Activated naive CD8-positive, alpha-beta T cell treated with anti-CD3 and anti-CD28 coated beads, Interleukin-2, amount 50 U/mL, for 16 hours (primary cell): ENCODE data around the gene CFAP46.
"Not testable (repeated sequence)": the region's sequence is repeated elsewhere in the genome, so short reads cannot be mapped to it uniquely, and the experiment has no call there.

ENCODE experiments used
- DNase-seq: peaks from one replicate; pipeline ENCODE4 v3.0.0-alpha.2; 2020; ENCODE audit warnings: low read depth, low spot score

CFAP46 gene

GRCh38 chr10:132845041-132845551, 97.3 kb downstream of the CFAP46 start:
- no peak for DNase-seq

DNA sequence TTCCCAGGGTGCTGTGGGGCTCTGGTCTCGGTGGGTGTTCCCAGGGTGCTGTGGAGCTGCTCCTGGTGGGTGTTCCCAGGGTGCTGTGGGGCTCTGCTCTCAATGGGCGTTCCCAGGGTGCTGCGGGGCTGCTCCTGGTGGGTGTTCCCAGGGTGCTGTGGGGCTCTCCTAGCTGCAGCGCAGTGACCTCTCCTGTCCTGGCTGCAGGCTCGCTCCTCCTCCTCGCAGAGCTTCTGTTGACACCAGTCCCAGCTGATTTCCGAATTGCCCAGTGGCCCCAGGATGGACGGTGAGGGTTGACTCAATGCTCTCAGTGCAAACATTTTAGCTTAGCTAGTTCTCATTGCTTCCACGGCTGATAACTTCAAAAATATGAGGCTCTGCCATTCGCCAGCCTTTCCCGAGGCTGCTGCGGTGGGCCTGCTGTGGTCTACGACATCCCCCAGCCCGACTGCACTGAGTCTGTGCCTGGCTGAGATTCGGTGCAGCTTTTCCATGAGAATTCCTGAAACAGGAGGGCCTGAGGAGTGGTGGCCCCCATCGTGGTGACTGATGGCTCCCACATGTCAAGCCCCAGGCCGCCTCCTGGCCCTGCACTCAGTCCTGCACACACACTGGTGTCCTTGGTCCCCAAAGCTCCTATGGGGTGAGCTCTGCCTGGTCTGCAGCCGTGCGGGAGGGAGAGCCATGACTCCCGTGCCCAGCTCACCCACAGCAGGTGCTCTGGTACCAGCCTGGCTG, 98.1 kb downstream of the CFAP46 start:
- no peak for DNase-seq

DNA sequence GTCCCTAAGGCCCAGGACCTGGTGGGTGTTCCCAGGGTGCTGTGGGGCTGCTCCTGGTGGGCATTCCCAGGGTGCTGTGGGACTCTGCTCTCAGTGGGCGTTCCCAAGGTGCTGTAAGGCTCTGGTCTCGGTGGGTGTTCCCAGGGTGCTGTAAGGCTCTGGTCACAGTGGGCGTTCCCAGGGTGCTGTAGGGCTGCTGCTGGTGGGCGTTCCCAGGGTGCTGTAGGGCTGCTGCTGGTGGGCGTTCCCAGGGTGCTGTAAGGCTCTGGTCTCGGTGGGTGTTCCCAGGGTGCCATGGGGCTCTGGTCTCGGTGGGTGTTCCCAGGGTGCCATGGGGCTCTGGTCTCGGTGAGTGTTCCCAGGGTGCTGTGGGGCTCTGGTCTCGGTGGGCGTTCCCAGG, 99.1 kb downstream of the CFAP46 start:
- not testable (repeated sequence) for DNase-seq

- DNase-seq = no peak
Measured at GRCh38 chr10:132842397-132842796, 100.0 kb downstream of the CFAP46 start.

- no peak for DNase-seq
Measured at GRCh38 chr10:132841615-132841975, 100.8 kb downstream of the CFAP46 start.

GRCh38 chr10:132840698-132841614, 101.4 kb downstream of the CFAP46 start:
- DNase-seq = no peak

GRCh38 chr10:132839061-132839460, 103.3 kb downstream of the CFAP46 start:
- DNase-seq = no peak

GRCh38 chr10:132838346-132838970, 103.9 kb downstream of the CFAP46 start:
- DNase-seq = no peak

DNA sequence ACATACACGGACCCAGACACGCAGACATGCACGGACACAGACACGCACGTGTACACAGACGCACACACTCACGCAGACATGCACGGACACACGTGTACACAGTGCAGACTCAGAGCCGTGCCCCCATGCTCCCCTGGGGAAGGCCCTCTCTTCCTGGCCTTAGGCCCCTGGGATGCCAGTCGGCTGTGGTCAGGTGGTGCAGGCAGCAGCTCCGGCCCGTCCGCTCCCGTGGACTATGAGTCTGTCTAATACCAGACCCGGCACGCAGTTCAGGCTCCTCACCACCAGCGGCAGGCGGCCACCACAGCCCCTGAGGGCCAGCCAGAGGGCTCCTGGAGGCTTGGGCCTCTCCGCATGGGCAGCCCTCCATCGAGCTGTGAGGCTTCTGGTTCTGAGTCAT, 104.5 kb downstream of the CFAP46 start:
- DNase-seq = no peak

DNA sequence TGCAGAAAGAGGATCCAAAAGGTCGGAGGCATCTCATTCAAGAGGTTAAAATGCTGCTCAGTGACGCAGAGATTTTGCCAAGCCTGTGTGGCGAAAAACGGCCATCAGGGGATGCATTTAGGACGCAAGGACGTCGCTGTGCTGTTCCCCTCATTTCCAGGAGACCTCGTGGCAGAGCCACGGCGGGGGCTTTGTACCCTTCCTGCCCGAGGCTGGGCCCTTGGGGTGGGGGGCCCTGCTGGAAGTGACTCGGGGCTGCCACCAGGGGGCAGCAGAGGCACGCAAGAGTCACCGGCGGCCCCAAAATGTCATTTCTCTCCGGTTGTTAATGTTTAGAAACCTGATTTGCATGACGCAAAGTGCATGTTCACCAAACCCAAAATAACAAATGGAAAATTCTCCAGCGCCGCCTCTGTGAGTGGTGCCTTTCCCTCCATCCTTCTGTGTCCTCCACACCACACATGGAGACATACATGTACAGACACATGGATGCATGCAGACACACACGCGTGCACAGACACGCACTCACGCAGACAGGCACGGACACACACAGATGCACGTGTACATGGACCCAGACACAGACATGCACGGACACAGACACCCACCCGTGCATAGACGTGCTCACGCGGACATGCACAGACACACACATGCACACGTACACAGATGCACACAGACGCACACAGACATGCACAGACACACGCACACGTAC, 105.4 kb downstream of the CFAP46 start:
- no peak for DNase-seq

GRCh38 chr10:132836248-132836831, 106.0 kb downstream of the CFAP46 start:
- DNase-seq = no peak

- DNase-seq = no peak
Measured at GRCh38 chr10:132835848-132836233, 106.5 kb downstream of the CFAP46 start.

- DNase-seq = no peak
Measured at GRCh38 chr10:132834891-132835847, 107.2 kb downstream of the CFAP46 start.

DNA sequence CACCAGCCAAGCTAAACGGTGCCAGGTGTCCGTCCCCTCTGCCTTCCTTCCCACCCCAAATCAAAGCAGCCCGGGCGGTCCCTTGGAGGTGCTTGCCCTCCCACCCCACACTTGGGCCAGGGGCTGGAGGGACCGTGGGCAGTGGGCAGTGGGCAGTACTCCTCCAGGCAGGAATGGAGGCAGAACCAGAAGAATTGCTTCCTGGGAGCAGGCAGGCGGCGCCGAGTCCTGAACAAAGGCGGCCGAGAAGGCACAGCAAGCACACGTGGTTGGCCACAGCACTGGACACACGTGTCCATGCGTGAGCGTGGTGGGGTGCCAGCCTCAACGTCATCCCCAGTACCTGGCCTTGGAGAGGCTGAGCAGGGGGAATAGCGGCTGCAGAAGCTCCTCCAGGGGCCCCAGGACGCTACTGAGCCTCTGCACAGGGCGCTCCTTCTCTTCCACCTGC, 108.0 kb downstream of the CFAP46 start:
- no peak for DNase-seq

DNA sequence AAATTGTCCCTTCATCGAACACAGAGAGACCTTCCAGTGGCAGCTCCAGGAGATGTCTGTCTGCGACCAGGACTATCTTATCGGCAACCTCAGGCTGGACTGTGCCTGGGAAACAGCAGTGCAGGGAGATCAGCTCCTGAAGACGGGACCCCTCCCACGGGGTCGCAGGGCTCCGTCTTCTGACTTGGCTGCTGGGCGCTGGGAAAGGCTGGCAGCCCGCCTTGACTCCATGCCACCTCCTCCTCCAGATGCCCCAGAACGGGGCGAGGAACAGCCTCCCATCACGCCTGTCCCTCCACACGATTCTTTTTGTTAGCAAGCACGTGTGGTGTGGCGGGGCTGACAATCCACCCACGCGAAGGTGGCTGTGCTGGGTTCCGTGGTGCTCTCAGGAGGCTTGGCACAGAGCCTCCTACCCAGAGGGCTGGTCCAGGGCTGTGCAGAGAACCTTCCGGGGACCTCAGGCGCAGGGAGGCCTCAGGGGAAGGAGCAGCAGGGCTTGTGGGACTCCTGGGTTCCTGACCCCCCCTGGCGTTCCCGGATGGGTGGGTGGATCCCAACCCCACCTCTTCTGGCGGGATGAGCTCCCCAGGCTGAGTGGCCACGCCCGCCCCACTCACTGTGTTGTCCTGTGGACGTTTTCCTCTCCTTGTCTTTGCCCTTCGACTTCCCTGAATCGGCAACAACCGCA, 108.8 kb downstream of the CFAP46 start:
- DNase-seq = no peak

DNA sequence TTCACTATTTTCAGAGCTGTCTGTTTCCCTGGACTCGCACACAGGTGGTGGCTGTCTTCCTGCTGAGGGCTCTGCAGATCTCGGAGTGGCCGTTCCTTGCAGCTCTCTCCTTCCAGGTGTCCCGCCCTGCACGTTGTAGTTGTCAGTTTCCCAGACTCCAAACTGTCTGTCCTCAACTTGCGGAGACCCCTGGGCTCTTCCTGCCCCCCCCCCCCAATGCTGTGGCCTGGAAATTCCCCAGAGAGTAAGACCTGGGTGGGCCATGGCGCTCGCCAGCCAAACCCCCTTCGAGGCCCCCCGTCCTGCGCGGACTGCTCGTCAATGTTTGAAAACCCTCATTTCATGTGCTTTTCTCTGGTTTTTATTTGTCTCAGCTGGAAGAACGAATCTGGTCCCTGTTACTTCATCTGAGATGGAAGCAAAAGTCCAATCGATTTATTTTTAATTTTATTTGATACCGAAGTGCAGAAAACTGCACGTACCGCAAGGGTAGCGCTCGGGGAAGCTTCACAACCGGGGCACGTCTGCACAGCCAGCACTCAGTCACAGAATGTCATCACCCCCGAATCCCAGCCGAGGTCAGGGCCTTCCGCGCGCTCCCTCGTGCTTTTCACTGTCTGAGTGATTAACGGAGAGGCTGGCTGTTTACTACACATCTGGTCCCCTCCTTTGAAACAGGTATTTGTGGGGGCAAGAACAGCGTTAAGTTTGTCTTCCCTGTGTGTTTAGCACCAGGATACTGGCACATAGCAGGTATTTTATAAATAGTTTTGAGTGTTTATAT, 110.0 kb downstream of the CFAP46 start:
- DNase-seq = no peak

DNA sequence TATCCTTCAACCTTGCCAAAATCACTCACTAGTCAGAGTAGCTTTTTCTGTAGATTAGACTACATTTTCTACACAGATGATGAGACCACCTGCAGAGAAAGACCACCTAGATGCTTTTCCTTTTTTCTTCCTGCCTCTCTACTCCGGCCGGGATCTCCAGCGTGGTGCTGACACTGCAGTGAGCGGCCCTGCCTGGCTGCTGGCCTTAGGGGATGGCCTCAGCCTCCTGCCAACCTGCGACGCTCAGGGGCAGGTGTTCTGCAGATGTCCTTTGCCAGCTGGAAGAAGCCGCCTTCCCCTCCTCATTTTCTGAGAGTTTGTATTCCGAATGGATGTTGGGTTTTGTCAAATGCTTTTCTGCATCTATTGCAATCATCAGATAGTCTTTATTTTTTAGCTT, 113.0 kb downstream of the CFAP46 start:
- DNase-seq = no peak

DNA sequence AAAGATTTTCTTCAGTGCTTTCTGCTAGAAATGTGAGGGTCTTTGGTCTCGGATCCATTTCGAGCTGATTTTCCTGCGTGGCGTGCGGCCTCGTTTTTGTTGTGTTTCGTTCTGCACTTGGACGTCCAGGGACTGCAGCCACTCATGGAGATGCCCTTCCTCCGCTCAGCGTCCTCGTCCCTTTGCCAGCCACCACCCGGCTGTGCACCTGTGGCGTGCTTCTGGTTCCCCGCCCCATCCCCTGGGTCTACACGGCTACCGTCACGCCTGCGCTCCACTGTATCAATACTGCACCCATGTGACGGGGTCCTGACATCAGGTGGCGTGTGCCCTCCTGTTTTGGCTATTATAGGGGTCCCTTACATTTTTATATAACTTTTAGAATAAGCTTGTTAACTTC, 113.7 kb downstream of the CFAP46 start:
- no peak for DNase-seq
